Fibroblast of the aortic adventitia (primary cell): ENCODE data around the gene SLCO3A1. TPM values are rescaled to one million over a fixed set of nuclear protein-coding genes. Genes with fewer than 3 reads are reported as not detected.
A peak's percentile ranks its signal among the peaks of the same experiment; 100 is the strongest.

Experiments used
- DNase-seq: peaks from one replicate; pipeline ENCODE4 v3.0.0-alpha.2; 2010; ENCODE audit warnings: low read depth
- H3K4me3 ChIP-seq: 2 replicates; pipeline ENCODE4 v1.5.1; 2011; ENCODE audit warnings: low read depth, mild to moderate bottlenecking, control low read depth, low read length, moderate library complexity
- total RNA-seq: library from RNA; depleted of rRNA; stranded (reverse); fragments of >200 nt; gene quantifications from 2 replicates; pipeline ENCODE4 v1.2.3, GENCODE V29; 2012; ENCODE audit warnings: low replicate concordance
- TF ChIP-seq, protein P1 (sequence below): IDR thresholded peaks from 2 replicates; pipeline ENCODE4 v1.5.1; 2011; ENCODE audit warnings: mild to moderate bottlenecking, low read length, control low read depth, inconsistent platforms; ENCODE audit not compliant: insufficient read depth

SLCO3A1 gene
- total RNA-seq, 1 donor, result 8.9 TPM

DNA sequence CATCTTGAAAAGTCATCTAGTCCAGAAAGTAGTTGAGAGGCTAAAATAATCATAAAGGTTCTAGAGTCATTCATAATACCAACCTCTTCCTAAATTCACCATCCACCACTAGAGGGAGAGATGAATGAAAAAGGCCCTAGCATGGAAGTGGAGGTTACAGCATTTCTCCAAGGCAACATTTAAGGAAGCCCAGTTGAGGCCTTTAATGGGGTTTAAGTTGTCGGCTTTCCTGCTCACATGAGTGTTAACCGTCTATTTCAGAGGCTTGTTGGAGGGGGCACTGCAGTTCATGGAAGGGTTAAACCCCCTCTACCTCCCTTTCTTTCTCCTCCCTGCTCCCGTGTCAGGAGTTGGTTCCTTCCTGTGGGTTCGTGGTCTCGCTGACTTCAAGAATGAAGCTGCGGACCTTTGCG, 3.8 kb upstream of the SLCO3A1 start:
- H3K4me3 ChIP-seq, result no peak overlapping the region
- peak; percentile 82 for DNase-seq
- TF ChIP-seq, protein P1, sequence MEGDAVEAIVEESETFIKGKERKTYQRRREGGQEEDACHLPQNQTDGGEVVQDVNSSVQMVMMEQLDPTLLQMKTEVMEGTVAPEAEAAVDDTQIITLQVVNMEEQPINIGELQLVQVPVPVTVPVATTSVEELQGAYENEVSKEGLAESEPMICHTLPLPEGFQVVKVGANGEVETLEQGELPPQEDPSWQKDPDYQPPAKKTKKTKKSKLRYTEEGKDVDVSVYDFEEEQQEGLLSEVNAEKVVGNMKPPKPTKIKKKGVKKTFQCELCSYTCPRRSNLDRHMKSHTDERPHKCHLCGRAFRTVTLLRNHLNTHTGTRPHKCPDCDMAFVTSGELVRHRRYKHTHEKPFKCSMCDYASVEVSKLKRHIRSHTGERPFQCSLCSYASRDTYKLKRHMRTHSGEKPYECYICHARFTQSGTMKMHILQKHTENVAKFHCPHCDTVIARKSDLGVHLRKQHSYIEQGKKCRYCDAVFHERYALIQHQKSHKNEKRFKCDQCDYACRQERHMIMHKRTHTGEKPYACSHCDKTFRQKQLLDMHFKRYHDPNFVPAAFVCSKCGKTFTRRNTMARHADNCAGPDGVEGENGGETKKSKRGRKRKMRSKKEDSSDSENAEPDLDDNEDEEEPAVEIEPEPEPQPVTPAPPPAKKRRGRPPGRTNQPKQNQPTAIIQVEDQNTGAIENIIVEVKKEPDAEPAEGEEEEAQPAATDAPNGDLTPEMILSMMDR, result peak; percentile 85

DNA sequence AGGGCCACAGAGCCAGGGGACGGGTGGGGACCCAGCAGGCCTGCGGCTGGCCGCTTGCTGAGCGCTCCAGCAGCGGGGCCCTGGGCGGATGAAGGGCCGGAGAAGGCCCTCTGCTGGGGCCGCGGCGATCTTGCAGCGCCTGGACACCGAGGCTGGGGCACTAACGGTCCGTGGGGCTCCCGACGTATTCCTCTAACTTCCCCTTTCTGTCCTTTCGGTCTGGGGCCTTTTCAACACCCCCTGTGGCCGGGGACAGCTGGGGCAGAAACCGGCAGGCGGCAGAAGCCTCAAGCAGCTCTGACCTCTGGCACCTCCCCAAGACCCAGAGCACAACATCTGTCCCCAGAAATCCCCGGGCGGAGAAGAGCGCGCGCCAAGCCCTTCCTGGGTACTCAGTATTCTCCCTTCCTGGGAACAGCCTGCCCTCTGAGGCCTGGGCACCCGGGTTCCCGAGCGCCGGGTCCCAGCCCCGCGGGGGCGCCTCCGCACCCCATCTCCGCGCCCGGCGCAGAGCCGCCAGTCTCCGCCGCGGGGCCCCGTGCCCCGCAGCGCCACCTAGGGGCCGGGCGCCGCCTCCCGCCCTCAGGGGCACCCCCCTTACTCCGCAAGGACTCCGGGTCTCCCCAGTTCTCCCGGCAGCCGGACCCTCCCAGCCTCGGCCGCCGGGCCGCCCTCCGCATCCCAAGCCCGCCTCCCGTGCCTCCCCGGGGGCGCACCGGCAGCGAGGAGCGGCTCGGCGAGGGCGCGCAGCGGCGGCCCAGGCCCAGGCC, 582 bp upstream of the SLCO3A1 start:
- TF ChIP-seq, protein P1, result peak; percentile 69
- peak overlapping the region; percentile 80 for H3K4me3 ChIP-seq
- peak; percentile 66 for DNase-seq

DNA sequence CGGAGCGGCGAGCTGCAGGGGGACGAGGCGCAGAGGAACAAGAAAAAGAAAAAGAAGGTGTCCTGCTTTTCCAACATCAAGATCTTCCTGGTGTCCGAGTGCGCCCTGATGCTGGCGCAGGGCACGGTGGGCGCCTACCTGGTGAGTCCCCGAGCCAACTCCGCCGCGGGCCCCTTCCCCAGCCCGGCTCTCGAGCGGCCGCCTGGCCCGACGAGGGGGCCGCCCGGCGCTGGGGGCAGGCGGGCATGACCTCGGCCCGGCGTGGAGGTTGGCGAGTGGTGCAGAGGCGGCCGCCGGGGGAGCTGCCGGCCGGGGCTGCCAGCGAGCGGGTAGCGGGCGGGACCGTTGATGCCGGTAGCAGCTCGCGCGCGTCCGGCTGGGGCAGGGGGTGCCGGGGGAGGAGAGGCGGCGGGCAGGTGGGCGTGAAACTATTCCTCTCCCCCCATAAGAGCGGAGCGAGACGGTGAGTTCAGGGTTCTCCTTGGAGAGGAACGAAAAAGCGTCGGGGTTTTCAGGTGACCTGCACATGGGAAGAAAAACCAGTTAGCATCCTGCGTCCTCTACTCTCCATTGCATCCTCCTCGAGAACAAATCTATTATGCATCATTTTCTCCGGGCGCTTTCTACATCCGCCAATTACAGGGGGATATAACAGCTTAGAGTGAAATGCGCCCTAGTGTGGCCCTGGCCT, 585 bp downstream of the SLCO3A1 start:
- TF ChIP-seq, protein P1, result peak; percentile 12
- no peak for DNase-seq
- H3K4me3 ChIP-seq, result peak overlapping the region; percentile 80

DNA sequence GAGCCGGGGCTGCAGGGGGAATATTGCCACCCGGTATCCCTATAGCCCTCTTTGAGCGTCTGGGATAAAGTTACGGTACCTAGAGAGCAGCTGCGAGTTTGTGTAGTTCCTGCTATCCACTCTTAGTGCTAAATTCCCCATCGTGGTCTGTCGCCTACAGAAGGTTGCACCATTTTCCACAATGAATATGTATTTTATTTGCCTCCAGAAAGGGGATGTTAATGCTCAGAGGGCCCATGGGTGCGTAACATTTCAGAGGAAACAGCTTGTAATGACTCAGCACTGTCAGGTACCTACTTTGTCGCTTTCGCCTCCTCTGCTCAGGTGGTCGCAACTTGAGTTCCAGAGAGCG, 1.1 kb downstream of the SLCO3A1 start:
- no peak for DNase-seq
- peak overlapping the region; percentile 80 for H3K4me3 ChIP-seq
- TF ChIP-seq, protein P1, result no peak

DNA sequence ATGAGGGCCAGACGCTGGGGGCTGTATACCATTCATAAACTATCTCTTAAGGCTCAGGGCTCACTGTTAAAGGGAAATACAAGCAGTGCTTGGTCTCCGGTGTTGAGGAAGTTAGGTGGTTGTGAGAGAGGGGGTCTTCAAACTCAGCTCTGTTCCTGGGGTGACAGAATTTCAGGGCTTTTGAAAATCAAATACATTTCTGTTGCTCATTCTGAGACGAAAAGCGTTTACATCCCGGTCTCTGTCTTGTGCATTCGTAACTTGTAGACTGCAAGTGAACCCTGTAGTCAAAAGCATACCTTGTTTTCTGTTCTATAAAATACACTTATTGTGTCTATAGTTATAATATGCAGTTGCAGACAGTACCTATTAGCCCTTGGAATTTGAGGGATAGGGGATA, 1.7 kb downstream of the SLCO3A1 start:
- peak overlapping the region; percentile 80 for H3K4me3 ChIP-seq
- TF ChIP-seq, protein P1, result no peak
- DNase-seq, result no peak

DNA sequence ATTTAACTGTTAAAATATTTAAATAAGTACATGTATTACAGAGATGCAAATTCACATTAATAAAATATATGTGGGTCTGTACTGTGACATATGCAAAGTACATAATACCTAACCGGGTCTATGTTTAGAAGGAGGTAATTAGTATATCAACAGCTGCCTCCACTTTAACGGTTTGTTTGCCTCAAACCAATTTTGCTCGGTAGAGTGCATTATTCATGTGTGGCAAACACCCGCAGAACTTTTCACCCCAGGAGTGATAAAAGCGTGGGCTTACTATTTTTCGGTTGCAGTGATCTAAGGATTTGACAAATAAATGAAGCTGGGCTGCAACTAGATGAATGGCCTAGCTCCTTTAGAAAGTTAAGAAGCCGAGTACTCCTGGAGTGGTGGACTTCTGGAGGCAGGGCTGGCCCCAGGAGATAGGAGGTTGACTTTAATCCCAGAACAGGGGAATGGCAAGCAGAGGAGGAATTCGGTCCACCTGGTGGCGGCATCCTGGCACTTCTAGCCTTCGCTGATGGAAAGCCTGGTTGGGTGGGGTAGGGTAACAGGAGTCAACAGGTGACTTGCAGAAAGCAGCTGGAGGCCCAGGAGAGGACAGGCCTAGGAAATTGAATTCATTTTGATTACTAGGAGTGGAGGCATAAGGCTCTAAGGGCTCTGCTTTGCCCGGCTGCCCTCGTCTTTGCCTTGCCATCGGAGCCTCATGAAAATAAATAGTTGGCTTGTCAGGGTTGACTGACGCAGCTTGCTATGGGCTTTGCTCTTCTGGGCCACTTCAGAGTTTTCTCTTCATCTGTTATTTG, 2.4 kb downstream of the SLCO3A1 start:
- DNase-seq, result no peak
- H3K4me3 ChIP-seq, result no peak overlapping the region
- TF ChIP-seq, protein P1, result peak; percentile 28
